Tibial artery (tissue), 4 donors: ENCODE data around the gene TBC1D4.

ENCODE experiments used
- DNase-seq, 2 donors: peaks; one replicate each; pipeline ENCODE4 v3.0.0-alpha.2; 2019
- H3K27ac ChIP-seq, 2 donors: fragments of 200-600 bp; sonication (generic) in 1 of 2; 1 replicate in 1 of 2; 2 replicates in 1 of 2; pipeline ENCODE4 v1.5.1; 2018 to 2019; ENCODE audit warnings: mild to moderate bottlenecking in 1 of 2
- H3K27me3 ChIP-seq, 2 donors: fragments of 200-600 bp; sonication (generic) in 1 of 2; one replicate each; pipeline versions ENCODE4 v1.5.1 to v1.6.0; 2016 to 2019
- H3K36me3 ChIP-seq, 3 donors: fragments of 200-600 bp; sonication (generic) in 2 of 3; one replicate each; pipeline ENCODE4 v1.5.1; 2016 to 2019; ENCODE audit warnings: mild to moderate bottlenecking in 2 of 3
- H3K4me1 ChIP-seq, 4 donors: fragments of 200-600 bp; sonication (generic) in 2 of 4; 1 replicate in 3 of 4; 2 replicates in 1 of 4; pipeline ENCODE4 v1.5.1; 2016 to 2019
- H3K4me3 ChIP-seq, 2 donors: fragments of 200-600 bp; sonication (generic) in 1 of 2; 1 replicate in 1 of 2; 2 replicates in 1 of 2; pipeline ENCODE4 v1.5.1; 2018 to 2019; ENCODE audit warnings: mild to moderate bottlenecking in 2 of 2
- H3K9me3 ChIP-seq, 3 donors: fragments of 200-600 bp; sonication (generic) in 1 of 3; one replicate each; pipeline ENCODE4 v1.5.1; 2016 to 2019
- CTCF ChIP-seq, 2 experiments: fragments of 200-600 bp in 1 of 2; fragments of 450-650 bp in 1 of 2; IDR thresholded peaks; one replicate each; pipeline ENCODE4 v1.5.1; 2017 to 2019; ENCODE audit warnings: antibody characterized with exemption in 2 of 2, mild to moderate bottlenecking in 1 of 2, moderate library complexity in 1 of 2
- intact Hi-C: fragments of 100-400 bp; cut with DNase I; formaldehyde crosslinking; loops from one replicate; pipeline ENCODE4 v1.15.0; 2023; ENCODE audit warnings: low total_unique reads

TBC1D4 gene

DNA sequence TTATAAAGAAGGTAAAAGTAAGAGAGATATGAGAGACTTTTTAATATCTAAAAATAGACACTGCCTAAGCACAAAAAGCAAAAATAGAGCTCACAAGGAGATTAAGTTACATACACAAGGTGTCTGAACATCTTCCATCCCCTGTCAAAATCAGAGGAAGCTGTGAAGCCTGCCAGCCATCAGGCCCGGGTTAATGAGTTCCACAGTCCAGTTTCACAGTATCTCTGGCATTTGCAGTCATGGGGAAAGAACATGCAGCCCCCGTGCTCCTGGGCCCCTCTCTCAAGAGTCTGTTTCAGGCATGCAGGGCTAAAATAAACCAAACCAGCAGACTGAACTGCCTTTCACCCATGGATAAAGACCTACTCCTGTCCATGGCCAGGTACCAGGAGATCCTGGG is 79.2 kb downstream of the TBC1D4 start:
- no peak for TF ChIP-seq CTCF (IDR thresholded peaks at IDR 0.05)
- Histone ChIP-seq H3K4me3 (no peak overlapping the region), H3K27ac (no peak overlapping the region), H3K9me3 (no peaks in the 10 kb centered on the region), H3K36me3 (no peaks in the 10 kb centered on the region), H3K4me1 (peaks cover 0 to 2% (median 0%) of the 10 kb centered on the region in 4 donors), H3K27me3 (no peaks in the 10 kb centered on the region)
- no peak for DNase-seq
- intact Hi-C loops, result no loop called here

GRCh38 chr13:75400775-75401174 is 81.2 kb downstream of the TBC1D4 start:
- Histone ChIP-seq H3K9me3 (no peaks in the 10 kb centered on the region), H3K36me3 (no peaks in the 10 kb centered on the region), H3K4me3 (no peak overlapping the region), H3K4me1 (peaks cover 0 to 2% (median 0%) of the 10 kb centered on the region in 4 donors), H3K27me3 (no peaks in the 10 kb centered on the region), H3K27ac (no peak overlapping the region)
- DNase-seq, result no peak
- intact Hi-C loops, result no loop called here
- no peak for TF ChIP-seq CTCF (IDR thresholded peaks at IDR 0.05)

- intact Hi-C loops, result no loop called here
- no peak for TF ChIP-seq CTCF (IDR thresholded peaks at IDR 0.05)
- H3K27me3 ChIP-seq, result no peaks in the 10 kb centered on the region
- H3K27ac ChIP-seq, result no peak overlapping the region
- H3K36me3 ChIP-seq, result no peaks in the 10 kb centered on the region
- H3K4me3 ChIP-seq, result no peak overlapping the region
- H3K4me1 ChIP-seq, result peaks cover 0 to 2% (median 0%) of the 10 kb centered on the region in 4 donors
- H3K9me3 ChIP-seq, result no peaks in the 10 kb centered on the region
- DNase-seq, result no peak
Observed at GRCh38 chr13:75399879-75400217, 82.1 kb downstream of the TBC1D4 start.

GRCh38 chr13:75399168-75399878 is 82.6 kb downstream of the TBC1D4 start:
- Histone ChIP-seq H3K9me3 (no peaks in the 10 kb centered on the region), H3K4me3 (no peak overlapping the region), H3K27me3 (no peaks in the 10 kb centered on the region), H3K36me3 (no peaks in the 10 kb centered on the region), H3K4me1 (peaks cover 0 to 2% (median 0%) of the 10 kb centered on the region in 4 donors), H3K27ac (no peak overlapping the region)
- intact Hi-C loops, result no loop called here
- TF ChIP-seq CTCF (IDR thresholded peaks at IDR 0.05), result no peak
- no peak for DNase-seq

DNA sequence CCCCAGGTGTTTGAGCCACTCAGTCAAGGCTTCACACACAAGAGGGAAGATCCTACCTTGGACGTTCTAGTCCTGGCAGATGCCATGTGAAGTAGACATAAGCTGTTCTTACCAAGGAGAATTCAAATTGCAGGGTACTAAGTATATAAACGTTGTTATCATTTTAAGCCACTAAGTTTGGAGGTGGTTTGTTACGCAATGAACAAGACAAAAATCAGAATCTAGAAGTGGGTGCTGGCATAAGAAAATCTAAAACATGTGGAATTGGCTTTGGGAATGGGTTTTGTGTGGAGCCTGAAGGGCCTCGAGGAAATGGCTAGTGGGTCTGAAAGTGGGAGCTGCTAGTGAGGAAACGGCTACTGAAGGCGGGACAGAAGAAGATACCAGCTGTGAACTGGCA is 83.9 kb downstream of the TBC1D4 start:
- Histone ChIP-seq H3K4me3 (no peak overlapping the region), H3K4me1 (peaks cover 0 to 2% (median 0%) of the 10 kb centered on the region in 4 donors), H3K27ac (no peak overlapping the region), H3K27me3 (no peaks in the 10 kb centered on the region), H3K36me3 (no peaks in the 10 kb centered on the region), H3K9me3 (no peaks in the 10 kb centered on the region)
- no peak for DNase-seq
- no peak for TF ChIP-seq CTCF (IDR thresholded peaks at IDR 0.05)
- intact Hi-C loops, result no loop called here

DNA sequence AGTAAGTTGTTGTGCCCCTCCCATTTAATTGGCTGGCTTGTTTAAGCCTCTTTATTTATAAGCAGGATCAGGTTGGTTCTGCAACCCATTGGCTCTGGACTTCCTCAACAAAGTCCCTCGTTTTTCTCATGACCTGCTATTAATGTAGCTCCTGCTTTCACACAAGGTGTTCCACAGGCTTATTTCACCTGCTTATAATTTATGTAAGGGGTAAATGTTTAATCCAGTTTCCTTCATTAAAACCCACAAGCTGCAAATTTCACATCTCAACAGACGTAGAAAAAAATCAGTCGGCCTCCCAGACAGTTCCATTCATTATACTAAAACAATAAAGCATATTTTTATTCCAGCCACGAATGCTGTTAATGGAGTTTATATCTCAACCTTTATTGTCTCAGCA is 86.1 kb downstream of the TBC1D4 start:
- Histone ChIP-seq H3K27ac (no peak overlapping the region), H3K36me3 (no peaks in the 10 kb centered on the region), H3K4me3 (no peak overlapping the region), H3K9me3 (no peaks in the 10 kb centered on the region), H3K27me3 (no peaks in the 10 kb centered on the region), H3K4me1 (no peaks in the 10 kb centered on the region)
- intact Hi-C loops, result no loop called here
- DNase-seq, result no peak
- TF ChIP-seq CTCF (IDR thresholded peaks at IDR 0.05), result no peak
